Stimulated activated CD4-positive, alpha-beta T cell treated with anti-CD3 and anti-CD28 coated beads, TNF-alpha, amount 100 ng/mL, for 4 hours (primary cell): Measurements from ENCODE around the gene NGLY1.

ENCODE experiments used
- DNase-seq, 3 experiments: peaks; one replicate each; pipeline ENCODE4 v3.0.0-alpha.2; 2020; ENCODE audit warnings: low read depth in 3 of 3

Gene NGLY1

GRCh38 chr3:25782938-25783660 is at the start of gene NGLY1:
NGLY1 (minus strand) TSS chr3:25783443; CDS start chr3:25783390, 53 bp downstream.
- DNase-seq: peak; percentile 67 to 77 (median 75)

GRCh38 chr3:25831578-25831977 is 48.3 kb upstream of the NGLY1 start:
- DNase-seq: no peak

- DNase-seq: no peak
Observed at GRCh38 chr3:25830373-25831280, 47.4 kb upstream of the NGLY1 start.

- DNase-seq: no peak
Observed at GRCh38 chr3:25826510-25826909, 43.3 kb upstream of the NGLY1 start.

GRCh38 chr3:25823314-25823713 is 40.1 kb upstream of the NGLY1 start:
- DNase-seq: no peak

- DNase-seq: no peak
Observed at GRCh38 chr3:25821746-25822573, 38.7 kb upstream of the NGLY1 start.

GRCh38 chr3:25820816-25821486 is 37.7 kb upstream of the NGLY1 start:
- no peak for DNase-seq

GRCh38 chr3:25820366-25820765 is 37.1 kb upstream of the NGLY1 start:
- no peak for DNase-seq

GRCh38 chr3:25818335-25818734 is 35.1 kb upstream of the NGLY1 start:
- DNase-seq: no peak

GRCh38 chr3:25817638-25818037 is 34.4 kb upstream of the NGLY1 start:
- no peak for DNase-seq

- DNase-seq: no peak
Observed at GRCh38 chr3:25817107-25817506, 33.9 kb upstream of the NGLY1 start.

GRCh38 chr3:25812644-25813043 is 29.4 kb upstream of the NGLY1 start:
- DNase-seq: no peak

- DNase-seq: no peak
Observed at GRCh38 chr3:25804676-25805075, 21.4 kb upstream of the NGLY1 start.

- no peak for DNase-seq
Observed at GRCh38 chr3:25803833-25804232, 20.6 kb upstream of the NGLY1 start.

GRCh38 chr3:25801786-25802185 is 18.5 kb upstream of the NGLY1 start:
- no peak for DNase-seq

- peak; percentile 77 to 90 (median 87) for DNase-seq
Observed at GRCh38 chr3:25789596-25790556, 6.6 kb upstream of the NGLY1 start, which contains the start of gene OXSM. OXSM (plus strand) TSS chr3:25790090; CDS start chr3:25791021, 931 bp downstream.

- no peak for DNase-seq
Observed at GRCh38 chr3:25789209-25789595, 6.0 kb upstream of the NGLY1 start.

- no peak for DNase-seq
Observed at GRCh38 chr3:25787689-25788088, 4.4 kb upstream of the NGLY1 start.

GRCh38 chr3:25785826-25786225 is 2.6 kb upstream of the NGLY1 start:
- DNase-seq: no peak

GRCh38 chr3:25784971-25785370 is 1.7 kb upstream of the NGLY1 start:
- DNase-seq: no peak
